GM10266 (cell line): ENCODE results near the gene ZC3H14.

ENCODE experiments used
- DNase-seq: peaks from one replicate; pipeline ENCODE4 v3.0.0; 2012; ENCODE audit errors: extremely low spot score
- TF ChIP-seq, protein P1 (sequence below): IDR thresholded peaks from 2 replicates; pipeline ENCODE4 v1.5.1; 2012; ENCODE audit warnings: mild to moderate bottlenecking, low read depth; ENCODE audit not compliant: control insufficient read depth, insufficient read depth; ENCODE audit errors: missing control alignments

ZC3H14 gene

DNA sequence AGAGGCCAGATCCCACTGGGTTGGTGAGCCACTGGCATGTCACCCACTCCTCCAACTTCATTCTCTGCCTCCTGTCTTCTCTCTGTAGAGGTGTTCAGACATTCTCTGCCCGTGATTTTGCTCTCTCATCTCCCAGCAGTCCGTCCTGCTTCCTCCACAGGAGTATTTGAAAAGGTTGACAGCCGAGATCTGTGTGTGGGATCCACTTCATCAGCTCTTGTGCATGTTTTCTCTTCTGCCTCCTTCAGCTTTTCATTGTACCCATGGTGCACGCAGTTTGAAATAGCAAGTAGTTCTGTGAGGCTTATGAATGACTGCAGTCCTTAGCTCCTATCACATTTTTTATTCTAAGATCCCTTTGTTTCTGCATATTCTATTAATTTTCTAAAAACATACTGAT, 34.8 kb downstream of the ZC3H14 start:
- TF ChIP-seq, protein P1, sequence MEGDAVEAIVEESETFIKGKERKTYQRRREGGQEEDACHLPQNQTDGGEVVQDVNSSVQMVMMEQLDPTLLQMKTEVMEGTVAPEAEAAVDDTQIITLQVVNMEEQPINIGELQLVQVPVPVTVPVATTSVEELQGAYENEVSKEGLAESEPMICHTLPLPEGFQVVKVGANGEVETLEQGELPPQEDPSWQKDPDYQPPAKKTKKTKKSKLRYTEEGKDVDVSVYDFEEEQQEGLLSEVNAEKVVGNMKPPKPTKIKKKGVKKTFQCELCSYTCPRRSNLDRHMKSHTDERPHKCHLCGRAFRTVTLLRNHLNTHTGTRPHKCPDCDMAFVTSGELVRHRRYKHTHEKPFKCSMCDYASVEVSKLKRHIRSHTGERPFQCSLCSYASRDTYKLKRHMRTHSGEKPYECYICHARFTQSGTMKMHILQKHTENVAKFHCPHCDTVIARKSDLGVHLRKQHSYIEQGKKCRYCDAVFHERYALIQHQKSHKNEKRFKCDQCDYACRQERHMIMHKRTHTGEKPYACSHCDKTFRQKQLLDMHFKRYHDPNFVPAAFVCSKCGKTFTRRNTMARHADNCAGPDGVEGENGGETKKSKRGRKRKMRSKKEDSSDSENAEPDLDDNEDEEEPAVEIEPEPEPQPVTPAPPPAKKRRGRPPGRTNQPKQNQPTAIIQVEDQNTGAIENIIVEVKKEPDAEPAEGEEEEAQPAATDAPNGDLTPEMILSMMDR: no peak
- DNase-seq: no peak

DNA sequence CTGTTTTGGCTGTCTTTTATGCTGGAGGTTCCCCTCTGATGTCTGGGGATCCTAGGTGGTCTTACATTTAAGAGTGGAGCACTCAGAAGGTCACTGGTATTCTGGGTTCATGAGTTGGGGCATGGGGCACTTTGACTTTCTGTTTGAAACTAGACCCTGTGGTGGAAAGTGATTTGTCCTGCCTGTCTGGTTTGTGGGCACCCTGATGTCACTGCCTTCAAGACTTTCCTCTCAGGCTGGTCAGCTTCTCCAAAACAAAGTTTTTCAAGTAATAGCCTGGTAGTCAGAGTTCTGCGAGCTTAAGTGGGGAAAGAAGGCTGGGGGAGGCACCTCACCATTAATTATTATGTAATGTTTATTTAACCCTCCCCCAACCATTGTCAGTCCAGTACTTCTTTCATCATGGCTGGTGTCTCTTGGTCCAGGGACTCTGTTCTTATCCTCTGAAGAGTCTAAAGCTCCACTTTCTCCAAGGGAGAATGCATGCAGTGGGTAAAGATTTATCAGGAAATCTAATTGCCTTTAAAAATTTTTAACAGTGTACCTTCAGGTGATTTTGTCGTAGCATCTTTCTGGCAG, 35.3 kb downstream of the ZC3H14 start:
- no peak for DNase-seq
- TF ChIP-seq, protein P1: no peak

DNA sequence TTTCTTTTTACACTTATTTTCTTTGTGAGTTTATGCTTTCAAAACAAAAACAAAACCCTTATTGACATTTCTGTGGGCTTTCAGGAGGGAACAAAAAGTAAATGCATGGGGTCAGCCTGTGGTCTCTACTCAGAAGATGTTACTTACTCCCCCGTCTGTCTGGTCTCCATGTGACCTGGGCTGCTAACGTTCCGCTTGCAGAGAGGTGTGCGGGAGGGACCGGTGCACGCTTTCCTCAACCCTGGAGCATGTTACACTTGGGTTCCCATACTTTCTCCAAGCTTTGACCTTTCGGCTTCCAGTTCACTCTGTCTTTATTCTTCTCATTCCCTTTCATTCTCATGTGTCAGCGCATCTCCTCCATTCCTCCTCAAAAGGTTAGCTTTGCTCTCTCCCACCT, 36.5 kb downstream of the ZC3H14 start:
- DNase-seq: peak; percentile 24
- TF ChIP-seq, protein P1: no peak

DNA sequence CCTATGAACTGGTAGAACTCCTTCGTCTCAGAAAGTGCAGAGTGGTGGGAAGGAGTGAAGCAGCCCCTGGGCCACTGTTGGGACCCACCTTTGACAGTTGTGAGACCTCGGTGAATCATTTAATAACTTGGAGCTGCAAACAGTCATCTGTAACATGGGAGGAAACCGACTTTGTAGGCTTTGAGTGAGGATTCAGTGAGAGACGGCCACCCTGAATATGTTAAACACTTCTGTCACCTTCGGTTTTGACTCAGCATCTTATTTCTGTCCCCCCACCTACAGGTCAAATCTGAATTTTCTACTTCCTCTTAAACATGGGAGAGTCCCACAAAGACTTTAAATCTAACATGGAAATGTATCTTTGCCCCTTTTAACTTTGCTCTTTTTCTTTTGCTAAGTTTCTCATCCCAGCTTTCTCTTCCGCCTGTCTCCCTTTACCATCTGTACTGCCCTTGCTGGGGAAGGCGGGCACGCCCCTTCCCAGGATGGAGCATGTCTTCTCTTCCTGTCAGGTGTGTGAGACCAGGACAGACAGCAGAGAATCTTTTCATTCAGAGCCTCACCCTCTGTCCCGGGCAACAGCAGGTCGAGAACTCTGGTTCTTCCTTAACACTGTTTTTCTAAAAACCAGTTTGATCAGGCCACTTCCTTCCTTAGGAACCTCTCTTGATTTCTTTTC, 37.1 kb downstream of the ZC3H14 start:
- TF ChIP-seq, protein P1: no peak
- peak; percentile 64 for DNase-seq

DNA sequence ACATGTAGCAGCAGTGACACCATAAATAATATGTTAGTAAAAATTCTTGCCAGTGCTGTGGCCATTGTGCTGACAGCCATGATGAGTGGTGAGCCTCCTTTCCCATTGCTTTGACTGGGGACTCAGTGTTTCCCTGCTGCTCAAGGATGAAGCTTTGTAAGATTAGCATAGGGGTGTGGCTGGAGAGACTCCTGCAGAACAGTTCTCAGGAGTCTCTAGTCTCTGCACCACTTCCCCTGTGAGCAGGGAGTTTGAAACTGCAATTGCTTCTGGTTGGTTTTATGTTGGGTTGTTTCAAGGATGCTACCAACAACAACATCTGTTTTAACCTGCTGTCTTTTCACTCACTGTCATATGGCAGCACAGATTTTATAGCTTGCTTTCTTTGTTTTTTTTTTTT, 41.4 kb downstream of the ZC3H14 start:
- no peak for DNase-seq
- TF ChIP-seq, protein P1: no peak

DNA sequence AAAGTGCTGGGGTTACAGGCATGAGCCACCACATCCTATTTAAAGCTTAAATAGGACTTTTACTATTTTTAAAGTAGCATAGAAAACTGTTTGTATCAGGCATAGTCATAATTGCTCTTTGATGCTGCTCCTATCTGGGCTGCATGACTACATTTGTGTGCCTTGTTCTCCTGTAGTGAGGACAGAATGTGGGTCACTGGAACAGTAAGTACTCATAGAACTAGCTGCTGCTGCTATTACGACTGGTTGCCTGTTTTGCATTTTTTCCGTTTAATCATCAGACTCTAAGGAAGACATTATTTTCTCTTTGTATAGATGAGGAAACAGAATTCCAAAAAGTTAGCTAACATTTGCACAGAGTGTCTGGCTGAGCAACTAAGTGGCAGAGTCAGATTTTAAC, 42.8 kb downstream of the ZC3H14 start:
- TF ChIP-seq, protein P1: no peak

DNA sequence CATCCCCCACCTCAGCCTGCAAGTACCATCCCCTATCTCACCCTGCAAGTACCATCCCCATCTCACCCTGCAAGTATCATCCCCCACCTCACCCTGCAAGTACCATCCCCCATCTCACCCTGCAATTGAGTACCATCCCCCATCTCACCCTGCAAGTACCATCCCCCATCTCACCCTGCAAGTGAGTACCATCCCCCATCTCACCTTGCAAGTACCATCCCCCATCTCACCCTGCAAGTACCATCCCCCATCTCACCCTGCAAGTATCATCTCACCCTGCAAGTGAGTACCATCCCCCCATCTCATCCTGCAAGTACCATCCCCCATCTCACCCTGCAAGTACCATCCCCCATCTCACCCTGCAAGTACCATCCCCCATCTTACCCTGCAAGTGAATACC, 45.0 kb downstream of the ZC3H14 start:
- DNase-seq: no peak
- TF ChIP-seq, protein P1: no peak

More for the DNA sequence above, 42.8 kb downstream of the ZC3H14 start:
- no peak for DNase-seq
